GM08714 (cell line): Measurements from ENCODE around the gene PRKD2.
A peak's percentile ranks its signal among the peaks of the same experiment; 100 is the strongest.

Experiments
- H3K4me3 ChIP-seq: fragments of 200-500 bp; sonication (Bioruptor generic); 2 replicates; pipeline ENCODE4 v1.5.1; 2014; ENCODE audit warnings: mild to moderate bottlenecking, low read length, inconsistent platforms
- ZNF274 ChIP-seq: IDR thresholded peaks from 2 replicates; pipeline ENCODE4 v1.6.1; 2012; ENCODE audit warnings: mild to moderate bottlenecking, low read depth, low read length

Gene PRKD2

DNA sequence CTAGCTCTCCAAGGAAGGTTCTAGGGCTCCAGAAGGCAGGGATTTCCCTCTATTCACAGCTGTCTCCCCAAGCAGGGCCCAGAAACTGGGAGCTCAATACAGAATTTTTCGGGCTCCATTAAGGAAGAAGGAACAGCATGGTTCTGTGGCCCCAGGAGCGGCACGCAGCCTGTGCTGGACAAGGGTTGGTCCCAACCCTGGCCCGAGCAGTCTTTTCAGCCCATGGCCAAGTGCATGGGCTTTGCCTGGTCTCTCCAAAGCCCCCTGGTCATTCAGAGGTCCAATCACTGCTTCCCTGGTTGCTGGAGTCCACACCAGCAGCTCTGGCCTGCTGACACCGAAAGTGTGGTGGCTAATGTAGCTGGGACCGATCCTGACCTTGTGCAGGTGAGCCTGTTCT, 6.6 kb upstream of the PRKD2 start:
- TF ChIP-seq ZNF274 = no peak
- no peak overlapping the region for H3K4me3 ChIP-seq

- no peak overlapping the region for H3K4me3 ChIP-seq
- no peak for TF ChIP-seq ZNF274
Observed at GRCh38 chr19:46723023-46723461, 6.1 kb upstream of the PRKD2 start.

DNA sequence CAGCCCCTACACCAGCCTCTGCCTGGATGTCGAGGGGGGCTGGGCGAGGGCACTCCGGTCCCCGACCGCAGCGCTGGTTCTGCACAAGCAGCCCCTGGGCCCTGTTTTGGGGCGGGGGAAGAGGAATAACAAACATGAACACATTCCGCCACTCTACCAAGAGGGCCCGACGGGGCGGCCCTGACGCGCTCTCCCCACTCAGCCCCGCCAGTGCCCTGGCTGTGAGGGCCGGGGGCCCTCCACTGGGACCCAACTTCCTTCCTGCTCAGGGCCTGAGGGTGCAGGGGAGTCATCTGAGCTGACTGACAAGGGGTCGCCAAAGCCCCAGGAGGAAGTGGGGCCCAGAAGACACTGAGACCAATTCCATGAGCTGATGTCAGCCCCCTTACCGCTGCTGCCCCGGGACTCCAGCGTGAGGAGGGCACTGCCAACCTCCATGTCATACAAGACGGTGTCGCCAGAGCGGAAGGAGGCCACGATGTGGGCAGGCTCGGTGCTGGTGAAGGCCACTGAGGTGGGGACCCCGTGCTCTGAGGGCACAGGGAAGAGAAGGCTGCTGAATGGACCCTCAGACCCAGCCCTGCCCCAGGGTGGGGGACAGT, 5.6 kb upstream of the PRKD2 start:
- no peak for TF ChIP-seq ZNF274
- H3K4me3 ChIP-seq = no peak overlapping the region

- no peak for TF ChIP-seq ZNF274
- H3K4me3 ChIP-seq = no peak overlapping the region
Observed at GRCh38 chr19:46722004-46722380, 5.1 kb upstream of the PRKD2 start.

DNA sequence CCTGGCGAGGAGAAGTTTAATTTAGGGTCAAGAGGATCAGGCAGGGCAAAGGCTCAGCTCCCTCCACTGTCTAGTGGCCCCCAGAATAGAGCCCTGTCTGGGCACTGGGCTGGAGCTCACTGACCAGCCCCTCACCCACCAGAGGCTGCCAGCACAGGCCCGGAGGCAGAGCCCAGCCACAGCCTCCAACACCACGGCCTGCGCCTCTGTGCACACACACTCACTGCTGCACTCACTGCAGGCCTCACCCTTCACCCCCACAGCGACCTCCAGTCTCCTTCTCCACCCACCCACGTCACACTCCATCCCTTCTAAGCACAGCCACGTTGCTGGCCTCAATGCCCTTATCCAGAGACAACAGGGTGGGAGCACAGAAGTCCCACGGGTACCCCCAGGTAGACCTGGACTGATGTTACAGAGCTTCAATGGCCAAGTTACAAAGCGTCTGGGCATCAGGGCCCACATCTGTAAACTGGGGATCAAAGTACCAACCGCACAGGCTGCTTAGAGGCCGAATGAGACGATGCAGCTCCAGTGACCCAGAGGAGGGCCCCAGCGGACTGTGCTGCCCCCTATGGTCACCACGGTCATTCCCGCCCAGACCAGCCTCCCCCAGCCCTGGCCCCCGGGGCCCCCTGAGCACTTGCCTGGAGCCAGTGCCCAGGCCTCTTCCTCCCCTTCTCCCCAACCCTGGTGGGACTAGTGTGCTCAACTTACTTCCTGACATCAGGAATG, 4.5 kb upstream of the PRKD2 start:
- H3K4me3 ChIP-seq = no peak overlapping the region
- TF ChIP-seq ZNF274 = no peak

GRCh38 chr19:46720503-46721239, 3.8 kb upstream of the PRKD2 start:
- TF ChIP-seq ZNF274 = no peak
- no peak overlapping the region for H3K4me3 ChIP-seq

GRCh38 chr19:46719629-46720502, 3.0 kb upstream of the PRKD2 start:
- no peak for TF ChIP-seq ZNF274
- no peak overlapping the region for H3K4me3 ChIP-seq

GRCh38 chr19:46718934-46719622, 2.2 kb upstream of the PRKD2 start:
- TF ChIP-seq ZNF274 = no peak
- H3K4me3 ChIP-seq = peak overlapping the region; percentile 4; the same call in 1 of the 2 replicates

- peak overlapping the region; percentile 81; the same call in 1 of the 2 replicates for H3K4me3 ChIP-seq
- TF ChIP-seq ZNF274 = no peak
Observed at GRCh38 chr19:46718157-46718933, 1.4 kb upstream of the PRKD2 start.

DNA sequence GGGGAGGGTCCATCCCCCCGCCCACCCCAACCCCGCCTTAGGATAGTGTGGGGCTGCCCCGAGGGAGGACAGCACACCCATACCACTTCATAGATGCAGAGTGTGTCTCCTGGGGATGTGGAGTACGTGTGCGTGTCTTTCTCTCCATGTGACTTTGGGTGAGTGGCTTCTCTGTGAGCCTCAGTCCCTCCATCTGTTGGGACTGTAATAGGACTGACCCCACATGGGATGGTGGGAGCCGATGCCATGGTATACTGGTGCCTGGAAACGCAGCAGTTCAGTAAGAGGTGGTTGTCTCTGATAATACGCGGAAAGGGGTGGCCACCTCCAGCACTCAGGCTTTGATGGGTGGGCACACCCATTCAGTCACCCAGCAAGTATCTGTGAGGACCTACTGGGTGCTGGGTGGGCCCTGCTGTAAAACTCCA, 816 bp upstream of the PRKD2 start:
- no peak for TF ChIP-seq ZNF274
- peak overlapping the region; percentile 81 for H3K4me3 ChIP-seq

- TF ChIP-seq ZNF274 = no peak
- peak overlapping the region; percentile 97 for H3K4me3 ChIP-seq
Observed at GRCh38 chr19:46716672-46717033, 261 bp downstream of the PRKD2 start.

- peak overlapping the region; percentile 97 for H3K4me3 ChIP-seq
- no peak for TF ChIP-seq ZNF274
Observed at GRCh38 chr19:46715975-46716671, 791 bp downstream of the PRKD2 start.
